Measurements from ENCODE around the gene AUNIP. TPM values are rescaled to one million over a fixed set of nuclear protein-coding genes. Genes with fewer than 3 reads are reported as not detected.

Gene AUNIP
- total and polyA plus RNA-seq, 2 of the 8 experiments (the other 6 are each of a cell fraction or from before 2014, with no cell fraction given): 18.6 to 23.2 TPM

GRCh38 chr1:25858906-25859789, at the start of gene AUNIP (continued):
- TF ChIP-seq CTCF (IDR thresholded peaks at IDR 0.05; ENCODE audit: control extremely low read depth in 1 of 3, insufficient read depth in 1 of 3, low read depth in 1 of 3, low read length in 3 of 3) (no peak), RXRA (IDR thresholded peaks at IDR 0.05; ENCODE audit: insufficient read depth, low read depth, low read length) (no peak), CHD2 (IDR thresholded peaks at IDR 0.05; ENCODE audit: low read length) (no peak)

Data from H1 (cell line).